ENCODE measurements around the gene SLC35E3. TPM values are rescaled to one million over a fixed set of nuclear protein-coding genes. Genes with fewer than 3 reads are reported as not detected.
"Not testable (repeated sequence)": the region's sequence is repeated elsewhere in the genome, so short reads cannot be mapped to it uniquely, and the experiment has no call there.

The SLC35E3 gene
- total and polyA plus RNA-seq, 12 donors, result 2.7 to 23.1 (median 10.9) TPM

DNA sequence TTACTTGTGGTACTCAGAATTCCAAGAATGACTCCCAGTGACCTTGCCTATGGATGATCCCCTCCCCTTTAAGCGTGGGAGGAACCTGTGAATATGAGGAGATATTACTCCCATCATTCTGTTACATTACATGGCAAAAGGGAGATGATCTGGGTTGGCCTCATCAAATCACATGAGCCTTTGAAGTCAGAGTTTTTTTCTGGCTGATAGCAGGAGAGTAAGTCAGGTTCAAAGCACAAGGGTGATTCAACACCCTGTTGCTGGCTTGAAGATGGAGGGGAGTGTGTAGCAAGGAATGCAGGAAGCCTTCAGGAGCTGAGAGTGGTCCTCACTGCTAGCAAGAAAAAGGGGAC is 52.9 kb downstream of the SLC35E3 start:
- H3K4me1 ChIP-seq (replicated peaks in 1 of 2), result no peaks in the 10 kb centered on the region
- WGBS, 4 donors, result 76 to 97% (median 93%) methylated on average over 1 of the region's 1 CpG
- no peaks in the 10 kb centered on the region for H3K27me3 ChIP-seq
- H3K27ac ChIP-seq, result no peak overlapping the region
- intact Hi-C loops (cut with DNase I), result no loop called here
- TF ChIP-seq, protein P1, sequence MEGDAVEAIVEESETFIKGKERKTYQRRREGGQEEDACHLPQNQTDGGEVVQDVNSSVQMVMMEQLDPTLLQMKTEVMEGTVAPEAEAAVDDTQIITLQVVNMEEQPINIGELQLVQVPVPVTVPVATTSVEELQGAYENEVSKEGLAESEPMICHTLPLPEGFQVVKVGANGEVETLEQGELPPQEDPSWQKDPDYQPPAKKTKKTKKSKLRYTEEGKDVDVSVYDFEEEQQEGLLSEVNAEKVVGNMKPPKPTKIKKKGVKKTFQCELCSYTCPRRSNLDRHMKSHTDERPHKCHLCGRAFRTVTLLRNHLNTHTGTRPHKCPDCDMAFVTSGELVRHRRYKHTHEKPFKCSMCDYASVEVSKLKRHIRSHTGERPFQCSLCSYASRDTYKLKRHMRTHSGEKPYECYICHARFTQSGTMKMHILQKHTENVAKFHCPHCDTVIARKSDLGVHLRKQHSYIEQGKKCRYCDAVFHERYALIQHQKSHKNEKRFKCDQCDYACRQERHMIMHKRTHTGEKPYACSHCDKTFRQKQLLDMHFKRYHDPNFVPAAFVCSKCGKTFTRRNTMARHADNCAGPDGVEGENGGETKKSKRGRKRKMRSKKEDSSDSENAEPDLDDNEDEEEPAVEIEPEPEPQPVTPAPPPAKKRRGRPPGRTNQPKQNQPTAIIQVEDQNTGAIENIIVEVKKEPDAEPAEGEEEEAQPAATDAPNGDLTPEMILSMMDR (IDR thresholded peaks at IDR 0.05), result no peak
- TF ChIP-seq POLR2A (IDR thresholded peaks at IDR 0.05), result no peak
- no peaks in the 10 kb centered on the region for H3K36me3 ChIP-seq (replicated peaks in 1 of 2)
- no peak overlapping the region for H3K4me3 ChIP-seq
- no peak for DNase-seq
- no peaks in the 10 kb centered on the region for H3K9me3 ChIP-seq (replicated peaks in 1 of 3)

DNA sequence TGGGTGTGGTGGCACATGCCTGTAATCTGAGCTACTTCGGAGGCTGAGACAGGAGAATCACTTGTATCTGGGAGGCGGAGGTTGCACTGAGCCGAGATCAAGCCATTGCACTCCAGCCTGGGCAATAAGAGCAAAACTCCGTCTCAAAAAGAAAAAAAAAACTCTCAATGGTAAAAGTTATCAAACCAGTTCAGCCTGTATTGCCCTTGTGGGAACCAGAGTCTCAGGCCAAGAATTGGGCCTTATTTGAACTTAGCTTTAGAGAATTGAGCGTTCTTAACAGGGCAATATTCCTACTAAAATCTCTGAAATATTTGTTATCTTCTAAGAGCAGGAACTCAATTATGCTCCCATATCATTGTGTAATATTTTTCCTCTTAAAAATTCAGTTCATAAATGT is 54.3 kb downstream of the SLC35E3 start:
- DNase-seq, result peak in 1 of 7 donors; percentile 30
- intact Hi-C loops (cut with DNase I), result no loop called here
- 89 to 95% (median 92%) methylated on average over 5 of the region's 5 CpGs for WGBS, 4 donors
- no peaks in the 10 kb centered on the region for H3K36me3 ChIP-seq (replicated peaks in 1 of 2)
- TF ChIP-seq, protein P1 (IDR thresholded peaks at IDR 0.05), result no peak
- no peak for TF ChIP-seq POLR2A (IDR thresholded peaks at IDR 0.05)
- no peaks in the 10 kb centered on the region for H3K9me3 ChIP-seq (replicated peaks in 1 of 3)
- H3K27me3 ChIP-seq, result no peaks in the 10 kb centered on the region
- no peak overlapping the region for H3K4me3 ChIP-seq
- H3K4me1 ChIP-seq (replicated peaks in 1 of 2), result no peaks in the 10 kb centered on the region
- no peak overlapping the region for H3K27ac ChIP-seq

DNA sequence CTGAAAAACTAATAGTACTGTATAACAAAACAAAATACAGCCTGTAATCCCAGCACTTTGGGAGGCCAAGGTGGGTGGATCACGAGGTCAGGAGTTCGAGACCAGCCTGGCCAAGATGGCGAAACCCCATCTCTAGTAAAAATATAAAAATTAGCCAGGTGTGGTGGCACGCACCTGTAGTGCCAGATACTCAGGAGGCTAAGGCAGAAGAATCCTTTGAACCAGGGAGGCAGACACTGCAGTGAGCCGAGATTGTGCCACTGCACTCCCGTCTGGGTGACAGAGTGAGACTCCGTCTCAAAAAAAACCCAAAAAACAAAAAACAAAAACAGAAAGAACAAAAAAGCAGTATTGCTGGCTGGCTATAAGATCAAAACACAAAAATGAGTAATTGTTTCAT is 55.1 kb downstream of the SLC35E3 start:
- H3K9me3 ChIP-seq (replicated peaks in 1 of 3); DNase-seq; H3K36me3 ChIP-seq (replicated peaks in 1 of 2); H3K4me1 ChIP-seq (replicated peaks in 1 of 2); H3K4me3 ChIP-seq; H3K27ac ChIP-seq; H3K27me3 ChIP-seq; intact Hi-C loops (cut with DNase I): not testable (repeated sequence)
- 94 to 97% (median 95%) methylated on average over 7 of the region's 7 CpGs for WGBS, 4 donors

GRCh38 chr12:68802372-68802745 is 56.4 kb downstream of the SLC35E3 start:
- H3K4me1 ChIP-seq (replicated peaks in 1 of 2); H3K27ac ChIP-seq; H3K9me3 ChIP-seq (replicated peaks in 1 of 3); DNase-seq; H3K4me3 ChIP-seq; intact Hi-C loops (cut with DNase I); H3K36me3 ChIP-seq (replicated peaks in 1 of 2); H3K27me3 ChIP-seq: not testable (repeated sequence)
- WGBS, 4 donors, result 83 to 92% (median 85%) methylated on average over 2 of the region's 2 CpGs

- intact Hi-C loops (cut with DNase I); DNase-seq; H3K9me3 ChIP-seq (replicated peaks in 1 of 3); H3K27me3 ChIP-seq; H3K36me3 ChIP-seq (replicated peaks in 1 of 2); H3K4me1 ChIP-seq (replicated peaks in 1 of 2); H3K4me3 ChIP-seq; H3K27ac ChIP-seq: not testable (repeated sequence)
- 90 to 95% (median 92%) methylated on average over 19 of the region's 19 CpGs for WGBS, 4 donors
Measured at GRCh38 chr12:68802911-68803651, 57.1 kb downstream of the SLC35E3 start.
